ENCODE results near the gene RPTN. TPM values are rescaled to one million over a fixed set of nuclear protein-coding genes. Genes with fewer than 3 reads are reported as not detected.
A peak's percentile ranks its signal among the peaks of the same experiment; 100 is the strongest.

The RPTN gene
- polyA plus RNA-seq, 1 experiment = not detected

GRCh38 chr1:152125834-152126443, 33.1 kb downstream of the RPTN start:
- no peak for DNase-seq (ENCODE audit: low read depth, low spot score)
- no peak overlapping the region for H3K27ac ChIP-seq (ENCODE audit: low read depth, low read length)

GRCh38 chr1:152118915-152119314, 40.1 kb downstream of the RPTN start:
- no peak for DNase-seq (ENCODE audit: low read depth, low spot score)
- ChIA-PET CTCF (interaction anchor here (0.9 to 1.9 kb wide), 3 partner anchors 23 to 340 kb away, joined by 3 to 5 read pairs (median 3); no protein-coding TSS in a partner anchor), POLR2A (no interaction called here)
- TF ChIP-seq CTCF (IDR thresholded peaks at IDR 0.05; ENCODE audit: low read depth, low read length) = no peak
- H3K27me3 ChIP-seq (ENCODE audit: control insufficient read depth, insufficient read depth, low read length) = peaks cover 5% of the 10 kb centered on the region
- no peak overlapping the region for H3K4me3 ChIP-seq (ENCODE audit: low read depth, low read length)
- H3K9me3 ChIP-seq (ENCODE audit: control insufficient read depth, insufficient read depth, low read length) = no peaks in the 10 kb centered on the region
- H3K27ac ChIP-seq (ENCODE audit: low read depth, low read length) = no peak overlapping the region

More at GRCh38 chr1:152125834-152126443, 33.1 kb downstream of the RPTN start:
- no peak for TF ChIP-seq CTCF (IDR thresholded peaks at IDR 0.05; ENCODE audit: low read depth, low read length)
- POLR2A ChIA-PET = no interaction called here
- no peaks in the 10 kb centered on the region for H3K9me3 ChIP-seq (ENCODE audit: control insufficient read depth, insufficient read depth, low read length)
- CTCF ChIA-PET = no interaction called here
- H3K27me3 ChIP-seq (ENCODE audit: control insufficient read depth, insufficient read depth, low read length) = no peaks in the 10 kb centered on the region
- H3K4me3 ChIP-seq (ENCODE audit: low read depth, low read length) = no peak overlapping the region

GRCh38 chr1:152115344-152115743, 43.7 kb downstream of the RPTN start, which contains the start of gene TCHH:
Gene TCHH, minus strand, starts transcription at chr1:152115444. Its CDS starts 1,364 bp downstream, at chr1:152114080.
- no peak within 1 kb of the TSS for H3K4me3 ChIP-seq (ENCODE audit: low read depth, low read length)
- H3K27me3 ChIP-seq (ENCODE audit: control insufficient read depth, insufficient read depth, low read length) = peaks cover 36% of the 10 kb centered on the region
- no peak for TF ChIP-seq CTCF (IDR thresholded peaks at IDR 0.05; ENCODE audit: low read depth, low read length)
- POLR2A ChIA-PET = no interaction called here
- no peak within 1 kb of the TSS for H3K27ac ChIP-seq (ENCODE audit: low read depth, low read length)
- peaks cover 11% of the 10 kb centered on the region; the same call in 1 of the 2 replicates for H3K9me3 ChIP-seq (ENCODE audit: control insufficient read depth, insufficient read depth, low read length)
- CTCF ChIA-PET = no interaction called here
- no peak for DNase-seq (ENCODE audit: low read depth, low spot score)

- Histone ChIP-seq H3K27ac (ENCODE audit: low read depth, low read length) (no peak overlapping the region), H3K27me3 (ENCODE audit: control insufficient read depth, insufficient read depth, low read length) (peaks cover 60% of the 10 kb centered on the region), H3K4me3 (ENCODE audit: low read depth, low read length) (no peak overlapping the region), H3K9me3 (ENCODE audit: control insufficient read depth, insufficient read depth, low read length) (peaks cover 24% of the 10 kb centered on the region)
- no peak for DNase-seq (ENCODE audit: low read depth, low spot score)
- ChIA-PET CTCF (interaction anchor here (0.8 kb wide), 1 partner anchor 29 kb away, joined by 3 read pairs; no protein-coding TSS in a partner anchor), POLR2A (no interaction called here)
- TF ChIP-seq CTCF (IDR thresholded peaks at IDR 0.05; ENCODE audit: low read depth, low read length) = no peak
Observed at GRCh38 chr1:152112885-152113432, 46.1 kb downstream of the RPTN start.

- POLR2A ChIA-PET = no interaction called here
- no peak for DNase-seq (ENCODE audit: low read depth, low spot score)
- Histone ChIP-seq H3K9me3 (ENCODE audit: control insufficient read depth, insufficient read depth, low read length) (peaks cover 31% of the 10 kb centered on the region), H3K27me3 (ENCODE audit: control insufficient read depth, insufficient read depth, low read length) (peaks cover 67% of the 10 kb centered on the region), H3K4me3 (ENCODE audit: low read depth, low read length) (peak overlapping the region; percentile 42), H3K27ac (ENCODE audit: low read depth, low read length) (no peak overlapping the region)
- no peak for TF ChIP-seq CTCF (IDR thresholded peaks at IDR 0.05; ENCODE audit: low read depth, low read length)
- CTCF ChIA-PET = no interaction called here
Observed at GRCh38 chr1:152112101-152112884, 46.7 kb downstream of the RPTN start.

Data from AG04450 (cell line).